Measurements from ENCODE around the gene CTSW.

The CTSW gene

GRCh38 chr11:65882120-65883057 lies 2.8 kb downstream of the CTSW start:
- TF ChIP-seq POLR2A (IDR thresholded peaks at IDR 0.05; ENCODE audit: low read depth, low read length) = no peak
- no peak for DNase-seq (ENCODE audit: insufficient read length, low spot score)
- no peak for FAIRE-seq

- DNase-seq (ENCODE audit: insufficient read length, low spot score) = no peak
- no peak for TF ChIP-seq POLR2A (IDR thresholded peaks at IDR 0.05; ENCODE audit: low read depth, low read length)
- no peak for FAIRE-seq
Observed at GRCh38 chr11:65883058-65883761, 3.6 kb downstream of the CTSW start.

- FAIRE-seq (no peak), DNase-seq (ENCODE audit: insufficient read length, low spot score) (no peak)
- TF ChIP-seq POLR2A (IDR thresholded peaks at IDR 0.05; ENCODE audit: low read depth, low read length) = no peak
Observed at GRCh38 chr11:65883786-65884715, 4.4 kb downstream of the CTSW start.

GRCh38 chr11:65884716-65885092 lies 5.1 kb downstream of the CTSW start:
- FAIRE-seq (no peak), DNase-seq (ENCODE audit: insufficient read length, low spot score) (peak; percentile 77)
- no peak for TF ChIP-seq POLR2A (IDR thresholded peaks at IDR 0.05; ENCODE audit: low read depth, low read length)

GRCh38 chr11:65885231-65885630 lies 5.6 kb downstream of the CTSW start:
- TF ChIP-seq POLR2A (IDR thresholded peaks at IDR 0.05; ENCODE audit: low read depth, low read length) = no peak
- FAIRE-seq (no peak), DNase-seq (ENCODE audit: insufficient read length, low spot score) (no peak)

GRCh38 chr11:65885808-65886536 lies 6.3 kb downstream of the CTSW start:
- TF ChIP-seq POLR2A (IDR thresholded peaks at IDR 0.05; ENCODE audit: low read depth, low read length) = no peak
- FAIRE-seq (no peak), DNase-seq (ENCODE audit: insufficient read length, low spot score) (no peak)

- DNase-seq (ENCODE audit: insufficient read length, low spot score) = no peak
- FAIRE-seq = no peak
- no peak for TF ChIP-seq POLR2A (IDR thresholded peaks at IDR 0.05; ENCODE audit: low read depth, low read length)
Observed at GRCh38 chr11:65886826-65887722, 7.4 kb downstream of the CTSW start.

- no peak for TF ChIP-seq POLR2A (IDR thresholded peaks at IDR 0.05; ENCODE audit: low read depth, low read length)
- FAIRE-seq = no peak
- DNase-seq (ENCODE audit: insufficient read length, low spot score) = no peak
Observed at GRCh38 chr11:65887723-65888162, 8.1 kb downstream of the CTSW start.

- no peak for FAIRE-seq
Observed at GRCh38 chr11:65888163-65888814, 8.7 kb downstream of the CTSW start, which contains the start of gene FIBP. Gene FIBP, minus strand, starts transcription at chr11:65888471. Its CDS starts 53 bp downstream, at chr11:65888418.

GRCh38 chr11:65890324-65891218 lies 10.9 kb downstream of the CTSW start, which contains the start of gene CCDC85B:
Gene CCDC85B, plus strand, starts transcription at chr11:65890673. Its CDS starts 111 bp downstream, at chr11:65890784.
- FAIRE-seq (no peak), DNase-seq (ENCODE audit: insufficient read length, low spot score) (peak; percentile 71)
- peak; percentile 97 for TF ChIP-seq POLR2A (IDR thresholded peaks at IDR 0.05; ENCODE audit: low read depth, low read length)

More at GRCh38 chr11:65888163-65888814, 8.7 kb downstream of the CTSW start, which contains the start of gene FIBP:
- TF ChIP-seq POLR2A (IDR thresholded peaks at IDR 0.05; ENCODE audit: low read depth, low read length) = peak; percentile 69
- peak; percentile 87 for DNase-seq (ENCODE audit: insufficient read length, low spot score)
